Endothelial cell of umbilical vein (primary cell): ENCODE data around the gene ENAH.

Source experiments
- FOS ChIP-seq: IDR thresholded peaks from 2 replicates; pipeline ENCODE4 v1.6.1; 2011; ENCODE audit warnings: mild to moderate bottlenecking, low read length, moderate library complexity, borderline replicate concordance; ENCODE audit not compliant: insufficient read depth
- POLR2A ChIP-seq: IDR thresholded peaks from 2 replicates; pipeline ENCODE4 v1.6.1; 2012; ENCODE audit warnings: low read depth, mild to moderate bottlenecking, control low read depth, low read length
- POLR2AphosphoS5 ChIP-seq: IDR thresholded peaks from 2 replicates; pipeline ENCODE4 v1.6.1; 2012; ENCODE audit warnings: low read depth, mild to moderate bottlenecking, control low read depth, low read length, moderate library complexity; ENCODE audit not compliant: insufficient read depth
- TF ChIP-seq, protein P1 (sequence below), 2 donors: IDR thresholded peaks; 1 replicate in 1 of 2; 2 replicates in 1 of 2; pipeline ENCODE4 v1.5.1; 2011; ENCODE audit warnings: low read length in 2 of 2, mild to moderate bottlenecking in 2 of 2, moderate library complexity in 2 of 2, control low read depth in 1 of 2, inconsistent platforms in 1 of 2, low read depth in 1 of 2; ENCODE audit not compliant: insufficient read depth in 1 of 2; ENCODE audit errors: extremely low read depth in 1 of 2

DNA sequence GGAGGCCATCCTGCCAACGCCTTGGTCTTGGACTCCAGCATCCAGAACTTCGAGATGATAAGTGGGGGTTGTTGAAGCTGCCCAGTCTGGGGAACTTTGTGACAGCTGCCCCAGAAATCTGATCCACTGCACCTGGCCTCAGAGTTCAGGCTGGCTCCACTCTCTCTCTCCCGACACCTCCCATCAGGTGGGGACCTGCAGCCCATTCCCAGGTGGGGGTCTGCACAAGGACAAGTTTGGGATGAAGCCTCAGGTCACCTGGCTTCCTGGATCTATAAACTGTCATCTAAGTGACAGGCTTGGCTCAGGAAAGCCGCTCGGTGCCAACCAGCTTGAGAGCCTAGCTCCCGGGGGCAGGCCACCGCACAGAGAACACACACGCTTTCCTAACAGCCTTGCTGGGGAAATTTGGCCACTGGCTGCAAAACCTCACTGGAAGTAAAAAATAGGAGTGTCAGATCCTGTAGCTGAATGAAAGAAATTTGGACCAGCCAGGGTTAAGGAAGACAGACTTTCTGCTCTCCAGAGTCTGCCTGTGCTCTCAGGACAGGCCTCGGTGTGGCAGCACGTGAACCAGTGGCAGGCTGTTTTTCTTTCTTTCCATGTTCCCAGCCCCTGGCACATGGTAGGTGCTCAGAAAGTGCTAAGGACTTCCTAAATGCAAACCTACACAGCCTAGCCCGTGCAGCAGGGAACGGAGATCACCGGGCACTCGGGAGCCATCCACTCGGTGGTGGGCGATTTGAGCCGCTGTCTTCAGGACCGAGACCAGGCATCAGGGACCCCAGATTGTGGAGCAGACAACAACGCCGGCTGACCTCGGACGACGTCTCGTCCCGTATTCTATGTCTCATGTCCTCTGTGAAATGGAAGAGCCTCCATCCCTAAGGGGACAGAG, 182.5 kb downstream of the ENAH start:
- TF ChIP-seq POLR2A (no peak), POLR2AphosphoS5 (no peak), FOS (no peak)
- TF ChIP-seq, protein P1, sequence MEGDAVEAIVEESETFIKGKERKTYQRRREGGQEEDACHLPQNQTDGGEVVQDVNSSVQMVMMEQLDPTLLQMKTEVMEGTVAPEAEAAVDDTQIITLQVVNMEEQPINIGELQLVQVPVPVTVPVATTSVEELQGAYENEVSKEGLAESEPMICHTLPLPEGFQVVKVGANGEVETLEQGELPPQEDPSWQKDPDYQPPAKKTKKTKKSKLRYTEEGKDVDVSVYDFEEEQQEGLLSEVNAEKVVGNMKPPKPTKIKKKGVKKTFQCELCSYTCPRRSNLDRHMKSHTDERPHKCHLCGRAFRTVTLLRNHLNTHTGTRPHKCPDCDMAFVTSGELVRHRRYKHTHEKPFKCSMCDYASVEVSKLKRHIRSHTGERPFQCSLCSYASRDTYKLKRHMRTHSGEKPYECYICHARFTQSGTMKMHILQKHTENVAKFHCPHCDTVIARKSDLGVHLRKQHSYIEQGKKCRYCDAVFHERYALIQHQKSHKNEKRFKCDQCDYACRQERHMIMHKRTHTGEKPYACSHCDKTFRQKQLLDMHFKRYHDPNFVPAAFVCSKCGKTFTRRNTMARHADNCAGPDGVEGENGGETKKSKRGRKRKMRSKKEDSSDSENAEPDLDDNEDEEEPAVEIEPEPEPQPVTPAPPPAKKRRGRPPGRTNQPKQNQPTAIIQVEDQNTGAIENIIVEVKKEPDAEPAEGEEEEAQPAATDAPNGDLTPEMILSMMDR (IDR thresholded peaks at IDR 0.05; ENCODE audit: extremely low read depth in 1 of 2, insufficient read depth in 1 of 2, low read depth in 1 of 2, low read length in 2 of 2) = no peak
